ENCODE data around the gene MS4A12.
"Not testable (repeated sequence)": the region's sequence is repeated elsewhere in the genome, so short reads cannot be mapped to it uniquely, and the experiment has no call there.

MS4A12 gene

GRCh38 chr11:60492488-60493009 is at the start of gene MS4A12:
Gene MS4A12 (plus strand): TSS chr11:60492778. CDS start chr11:60497319, 4,541 bp downstream.
- H3K9ac ChIP-seq = no peak within 1 kb of the TSS
- no peak for TF ChIP-seq Cebpa-rat (IDR thresholded peaks at IDR 0.05)
- no peaks in the 10 kb centered on the region for H3K36me3 ChIP-seq

GRCh38 chr11:60447070-60447469 is 45.5 kb upstream of the MS4A12 start:
- Histone ChIP-seq H3K9me3 (peaks cover 12% of the 10 kb centered on the region), H3K4me1 (peaks cover 18% of the 10 kb centered on the region), H3K9ac (no peak overlapping the region), H3K27me3 (no peaks in the 10 kb centered on the region), H3K27ac (no peak overlapping the region), H3K4me3 (no peak overlapping the region), H3K4me2 (peak overlapping the region; percentile 79), H4K20me1 (no peaks in the 10 kb centered on the region), H3K36me3 (no peaks in the 10 kb centered on the region)
- no peak for TF ChIP-seq Cebpa-rat (IDR thresholded peaks at IDR 0.05)

More at GRCh38 chr11:60492488-60493009, at the start of gene MS4A12:
- Histone ChIP-seq H3K9me3 (peaks cover 28% of the 10 kb centered on the region), H3K4me3 (no peak within 1 kb of the TSS), H3K4me2 (no peak within 1 kb of the TSS), H3K27me3 (no peaks in the 10 kb centered on the region), H4K20me1 (no peaks in the 10 kb centered on the region), H3K27ac (no peak within 1 kb of the TSS), H3K4me1 (peaks cover 5% of the 10 kb centered on the region)

GRCh38 chr11:60447846-60448245 is 44.7 kb upstream of the MS4A12 start:
- peaks cover 18% of the 10 kb centered on the region for H3K4me1 ChIP-seq
- no peak overlapping the region for H3K27ac ChIP-seq
- H3K36me3 ChIP-seq = no peaks in the 10 kb centered on the region
- peaks cover 12% of the 10 kb centered on the region for H3K9me3 ChIP-seq
- H3K4me2 ChIP-seq = no peak overlapping the region
- no peaks in the 10 kb centered on the region for H4K20me1 ChIP-seq
- H3K9ac ChIP-seq = no peak overlapping the region
- no peak overlapping the region for H3K4me3 ChIP-seq
- no peak for TF ChIP-seq Cebpa-rat (IDR thresholded peaks at IDR 0.05)
- no peaks in the 10 kb centered on the region for H3K27me3 ChIP-seq

DNA sequence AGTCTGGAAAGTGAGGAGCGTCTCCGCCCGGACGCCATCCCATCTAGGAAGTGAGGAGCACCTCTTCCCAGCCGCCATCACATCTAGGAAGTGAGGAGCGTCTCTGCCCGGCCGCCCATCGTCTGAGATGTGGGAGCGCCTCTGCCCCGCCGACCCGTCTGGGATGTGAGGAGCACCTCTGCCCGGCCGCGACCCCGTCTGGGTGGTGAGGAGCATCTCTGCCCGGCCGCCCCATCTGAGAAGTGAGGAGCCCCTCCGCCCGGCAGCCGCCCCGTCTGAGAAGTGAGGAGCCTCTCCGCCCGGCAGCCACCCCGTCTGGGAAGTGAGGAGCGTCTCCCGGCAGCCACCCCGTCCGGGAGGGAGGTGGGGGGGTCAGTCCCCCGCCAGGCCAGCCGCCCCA is 41.4 kb upstream of the MS4A12 start:
- Histone ChIP-seq H3K9me3 (peaks cover 12% of the 10 kb centered on the region), H3K4me1 (peaks cover 34% of the 10 kb centered on the region)
- not testable (repeated sequence) for H3K27ac ChIP-seq, H3K4me3 ChIP-seq, H3K4me2 ChIP-seq, H3K36me3 ChIP-seq, H3K9ac ChIP-seq, H4K20me1 ChIP-seq, H3K27me3 ChIP-seq

GRCh38 chr11:60454212-60454611 is 38.4 kb upstream of the MS4A12 start:
- H3K27ac ChIP-seq = no peak overlapping the region
- H3K4me2 ChIP-seq = peak overlapping the region; percentile 72; the same call in 1 of the 2 replicates
- H3K4me1 ChIP-seq = peaks cover 44% of the 10 kb centered on the region
- no peak overlapping the region for H3K4me3 ChIP-seq
- no peak overlapping the region for H3K9ac ChIP-seq
- no peaks in the 10 kb centered on the region for H4K20me1 ChIP-seq
- TF ChIP-seq Cebpa-rat (IDR thresholded peaks at IDR 0.05) = no peak
- no peaks in the 10 kb centered on the region for H3K27me3 ChIP-seq
- peaks cover 12% of the 10 kb centered on the region for H3K9me3 ChIP-seq
- H3K36me3 ChIP-seq = no peaks in the 10 kb centered on the region

DNA sequence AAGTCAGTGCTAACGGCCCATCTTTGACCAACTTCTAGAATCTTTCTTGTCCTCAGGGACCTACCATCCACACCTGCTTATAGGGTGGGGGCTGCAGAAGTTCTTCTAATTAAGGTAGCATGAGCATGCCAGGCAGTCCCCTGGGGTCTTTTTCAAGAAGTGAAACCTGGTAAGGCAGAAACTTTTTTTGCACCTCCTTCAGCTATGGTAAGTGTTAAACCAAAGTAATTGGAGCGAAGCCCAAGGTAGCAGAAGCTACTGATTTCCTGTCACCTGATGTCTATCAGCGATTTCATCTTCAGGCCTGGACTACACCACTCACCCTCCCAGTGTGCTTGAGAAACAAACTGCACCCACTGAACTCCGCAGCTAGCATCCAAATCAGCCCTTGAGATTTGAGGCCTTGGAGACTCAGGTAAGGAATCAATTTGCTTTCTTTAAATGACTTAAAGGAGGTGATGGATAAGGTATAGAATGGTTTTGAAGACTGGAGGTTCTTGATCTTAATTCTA is 37.0 kb upstream of the MS4A12 start, which contains the start of gene MS4A1:
TSS of gene MS4A1 (plus strand) at position 317 of the 512 bp plus-strand sequence. CDS start 6,528 bp downstream, outside the sequence.
- Histone ChIP-seq H3K4me3 (peak within 1 kb of the TSS; percentile 24; the same call in 1 of the 2 replicates), H4K20me1 (no peaks in the 10 kb centered on the region), H3K27me3 (no peaks in the 10 kb centered on the region), H3K36me3 (no peaks in the 10 kb centered on the region), H3K9me3 (peaks cover 6% of the 10 kb centered on the region), H3K4me1 (peaks cover 44% of the 10 kb centered on the region), H3K9ac (no peak within 1 kb of the TSS), H3K4me2 (peak within 1 kb of the TSS; percentile 75), H3K27ac (peak within 1 kb of the TSS; percentile 7; the same call in 1 of the 2 replicates)
- no peak for TF ChIP-seq Cebpa-rat (IDR thresholded peaks at IDR 0.05)

GRCh38 chr11:60457576-60457975 is 35.0 kb upstream of the MS4A12 start:
- Histone ChIP-seq H3K9me3 (0 out of 2 replicates have a peak, but pooled peaks cover 6% of the 10 kb centered on the region), H3K9ac (no peak overlapping the region), H3K27ac (peak overlapping the region; percentile 13), H3K36me3 (no peaks in the 10 kb centered on the region), H3K27me3 (no peaks in the 10 kb centered on the region), H4K20me1 (no peaks in the 10 kb centered on the region), H3K4me1 (peaks cover 44% of the 10 kb centered on the region), H3K4me2 (peak overlapping the region; percentile 75), H3K4me3 (no peak overlapping the region; the same call in 1 of the 2 replicates)
- TF ChIP-seq Cebpa-rat (IDR thresholded peaks at IDR 0.05) = no peak

DNA sequence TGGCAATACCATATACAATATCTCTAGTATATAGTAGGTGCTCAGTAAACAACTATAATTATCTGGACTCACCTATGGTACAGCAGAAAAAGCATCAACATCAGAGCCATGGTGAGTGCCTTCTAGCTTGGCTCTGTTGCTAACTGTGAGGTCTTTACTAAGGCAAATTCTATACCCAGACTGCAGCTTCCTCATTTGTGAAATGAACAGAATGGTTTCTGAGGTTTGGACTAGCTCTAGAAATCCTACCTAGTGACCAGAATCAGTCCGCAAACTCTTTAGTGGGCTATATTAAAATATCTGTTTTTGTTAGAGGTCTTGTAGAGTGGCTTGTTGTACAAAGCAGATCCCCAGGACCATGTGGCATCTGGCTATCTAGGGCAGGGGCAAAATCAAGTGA is 33.2 kb upstream of the MS4A12 start:
- H3K9ac ChIP-seq = no peak overlapping the region
- H3K4me3 ChIP-seq = no peak overlapping the region
- H4K20me1 ChIP-seq = no peaks in the 10 kb centered on the region
- no peak for TF ChIP-seq Cebpa-rat (IDR thresholded peaks at IDR 0.05)
- H3K36me3 ChIP-seq = peaks cover 5% of the 10 kb centered on the region; the same call in 1 of the 2 replicates
- H3K9me3 ChIP-seq = 0 out of 2 replicates have a peak, but pooled peaks cover 6% of the 10 kb centered on the region
- no peak overlapping the region for H3K27ac ChIP-seq
- peaks cover 40% of the 10 kb centered on the region for H3K4me1 ChIP-seq
- H3K4me2 ChIP-seq = no peak overlapping the region
- no peaks in the 10 kb centered on the region for H3K27me3 ChIP-seq

GRCh38 chr11:60468829-60469228 is 23.7 kb upstream of the MS4A12 start:
- no peak for TF ChIP-seq Cebpa-rat (IDR thresholded peaks at IDR 0.05)
- H3K4me2 ChIP-seq = no peak overlapping the region
- no peak overlapping the region for H3K27ac ChIP-seq
- H4K20me1 ChIP-seq = no peaks in the 10 kb centered on the region
- H3K9ac ChIP-seq = no peak overlapping the region
- H3K4me3 ChIP-seq = no peak overlapping the region
- H3K36me3 ChIP-seq = 0 out of 2 replicates have a peak, but pooled peaks cover 3% of the 10 kb centered on the region
- H3K27me3 ChIP-seq = no peaks in the 10 kb centered on the region
- no peaks in the 10 kb centered on the region for H3K9me3 ChIP-seq
- peaks cover 6% of the 10 kb centered on the region; the same call in 1 of the 2 replicates for H3K4me1 ChIP-seq

DNA sequence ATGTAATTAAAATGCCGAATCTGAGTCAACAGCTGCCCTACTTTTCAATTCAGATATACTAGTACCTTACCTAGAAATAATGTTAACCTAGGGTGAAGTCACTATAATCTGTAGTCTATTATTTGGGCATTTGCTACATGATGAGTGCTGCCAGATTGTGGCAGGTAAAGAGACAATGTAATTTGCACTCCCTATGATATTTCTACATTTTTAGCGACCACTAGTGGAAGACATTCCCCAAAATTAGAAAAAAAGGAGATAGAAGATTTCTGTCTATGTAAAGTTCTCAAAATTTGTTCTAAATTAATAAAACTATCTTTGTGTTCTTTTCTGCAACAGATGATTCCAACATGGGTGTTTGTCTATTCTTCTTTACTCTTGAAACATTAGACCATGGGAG is 22.9 kb upstream of the MS4A12 start:
- Histone ChIP-seq H3K9ac (no peak overlapping the region), H3K4me1 (peaks cover 2% of the 10 kb centered on the region; the same call in 1 of the 2 replicates), H3K4me3 (no peak overlapping the region), H3K4me2 (no peak overlapping the region), H3K27ac (no peak overlapping the region), H3K9me3 (peaks cover 5% of the 10 kb centered on the region; the same call in 1 of the 2 replicates), H3K36me3 (0 out of 2 replicates have a peak, but pooled peaks cover 3% of the 10 kb centered on the region), H3K27me3 (no peaks in the 10 kb centered on the region), H4K20me1 (no peaks in the 10 kb centered on the region)
- TF ChIP-seq Cebpa-rat (IDR thresholded peaks at IDR 0.05) = no peak
